ACC112 (cell line): ENCODE measurements around the gene RTN4RL2.
A peak's percentile ranks its signal among the peaks of the same experiment; 100 is the strongest.

Experiments
- H2AFZ ChIP-seq: fragments of 200-600 bp; sonication (generic); one replicate; pipeline ENCODE4 v1.6.0; 2017; ENCODE audit warnings: antibody characterized with exemption, low read length; ENCODE audit not compliant: unreplicated experiment
- H3K27ac ChIP-seq: fragments of 200-600 bp; sonication (generic); 2 replicates; pipeline ENCODE4 v1.5.1; 2014; ENCODE audit warnings: low read depth, mild to moderate bottlenecking, antibody characterized with exemption, low read length, moderate library complexity
- H3K27me3 ChIP-seq: fragments of 200-600 bp; sonication (generic); 2 replicates; pipeline ENCODE4 v1.6.1; 2014; ENCODE audit warnings: mild to moderate bottlenecking, antibody characterized with exemption, low read length, moderate library complexity, mixed read lengths; ENCODE audit not compliant: insufficient read depth
- H3K36me3 ChIP-seq: fragments of 200-600 bp; sonication (generic); 2 replicates; pipeline ENCODE4 v1.6.1; 2016; ENCODE audit warnings: mild to moderate bottlenecking, antibody characterized with exemption, low read length, moderate library complexity, mixed read lengths; ENCODE audit not compliant: insufficient read depth
- H3K4me1 ChIP-seq: fragments of 200-600 bp; sonication (generic); one replicate; pipeline ENCODE4 v1.6.1; 2016; ENCODE audit warnings: low read length, mixed read lengths; ENCODE audit not compliant: insufficient read depth, unreplicated experiment, control insufficient read depth
- H3K4me3 ChIP-seq: fragments of 200-600 bp; sonication (generic); 2 replicates; pipeline ENCODE4 v1.5.1; 2014; ENCODE audit warnings: mild to moderate bottlenecking, low read depth, low read length
- H3K79me2 ChIP-seq: fragments of 200-600 bp; sonication (generic); one replicate; pipeline ENCODE4 v1.6.0; 2016; ENCODE audit warnings: low read length; ENCODE audit not compliant: control insufficient read depth, unreplicated experiment, insufficient read depth

The RTN4RL2 gene

GRCh38 chr11:57514538-57515331 lies 54.4 kb downstream of the RTN4RL2 start:
- H3K4me3 ChIP-seq = peak overlapping the region; percentile 81
- peak overlapping the region; percentile 81 for H2AFZ ChIP-seq
- H3K4me1 ChIP-seq = no peaks in the 10 kb centered on the region
- no peaks in the 10 kb centered on the region for H3K79me2 ChIP-seq
- no peak overlapping the region for H3K27ac ChIP-seq
- H3K36me3 ChIP-seq = no peaks in the 10 kb centered on the region
- H3K27me3 ChIP-seq = no peaks in the 10 kb centered on the region

GRCh38 chr11:57515332-57516060 lies 55.2 kb downstream of the RTN4RL2 start, which contains the start of gene SLC43A1:
SLC43A1 (minus strand) TSS chr11:57515702; CDS start chr11:57514111, 1,591 bp downstream.
- no peak within 1 kb of the TSS for H3K27ac ChIP-seq

DNA sequence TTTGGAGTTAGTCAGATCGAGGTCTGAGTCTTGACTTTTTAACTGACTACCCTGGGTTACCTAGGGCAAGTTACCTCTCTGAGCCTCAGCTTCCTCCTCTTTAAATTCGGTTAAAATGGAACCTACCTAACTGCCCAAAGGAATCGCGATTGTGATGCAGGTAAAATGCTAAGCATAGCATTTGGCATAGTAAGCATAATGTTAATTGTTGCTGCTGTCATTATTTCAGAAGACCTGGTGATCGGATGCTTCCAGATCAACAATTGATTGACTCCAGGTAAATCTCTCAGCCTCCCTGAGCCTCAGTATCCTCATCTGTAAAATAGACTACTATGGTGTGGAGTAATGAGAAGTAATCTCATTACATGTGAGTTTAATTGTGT lies 55.7 kb downstream of the RTN4RL2 start:
- no peaks in the 10 kb centered on the region for H3K4me1 ChIP-seq
- H3K27ac ChIP-seq = no peak overlapping the region
- no peaks in the 10 kb centered on the region for H3K79me2 ChIP-seq
- H2AFZ ChIP-seq = peak overlapping the region; percentile 81
- H3K36me3 ChIP-seq = no peaks in the 10 kb centered on the region
- no peaks in the 10 kb centered on the region for H3K27me3 ChIP-seq
- peak overlapping the region; percentile 81 for H3K4me3 ChIP-seq

More at GRCh38 chr11:57515332-57516060, 55.2 kb downstream of the RTN4RL2 start, which contains the start of gene SLC43A1:
- Histone ChIP-seq H3K4me1 (no peaks in the 10 kb centered on the region), H3K36me3 (no peaks in the 10 kb centered on the region), H3K79me2 (no peaks in the 10 kb centered on the region), H3K27me3 (no peaks in the 10 kb centered on the region), H2AFZ (peak within 1 kb of the TSS; percentile 81), H3K4me3 (peak within 1 kb of the TSS; percentile 81)

DNA sequence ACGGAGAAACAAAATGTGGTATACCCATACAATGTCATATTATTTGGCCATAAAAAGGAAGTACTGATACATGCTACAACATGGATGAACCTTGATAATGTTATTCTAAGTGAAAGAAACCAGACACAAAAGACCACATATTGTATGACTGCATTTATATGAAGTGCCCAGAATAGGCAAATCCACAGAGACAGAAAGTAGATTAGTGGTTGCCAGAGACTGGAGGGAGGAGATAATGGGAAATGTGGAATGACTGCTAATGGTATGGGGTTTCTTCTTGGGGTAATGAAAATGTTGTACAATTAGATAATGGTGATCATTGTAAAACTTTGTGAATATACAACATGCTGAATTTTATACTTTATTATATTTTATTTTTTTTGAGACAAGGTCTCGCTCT lies 60.8 kb downstream of the RTN4RL2 start:
- Histone ChIP-seq H3K4me1 (no peaks in the 10 kb centered on the region), H2AFZ (no peak overlapping the region), H3K27me3 (no peaks in the 10 kb centered on the region), H3K36me3 (no peaks in the 10 kb centered on the region), H3K27ac (no peak overlapping the region), H3K79me2 (no peaks in the 10 kb centered on the region), H3K4me3 (no peak overlapping the region)

GRCh38 chr11:57523419-57523818 lies 63.1 kb downstream of the RTN4RL2 start:
- Histone ChIP-seq H3K4me3 (no peak overlapping the region), H3K79me2 (no peaks in the 10 kb centered on the region), H3K27ac (no peak overlapping the region), H2AFZ (no peak overlapping the region), H3K4me1 (no peaks in the 10 kb centered on the region), H3K27me3 (no peaks in the 10 kb centered on the region), H3K36me3 (no peaks in the 10 kb centered on the region)
